ENCODE results near the gene INPP5K.
A peak's percentile ranks its signal among the peaks of the same experiment; 100 is the strongest.

INPP5K gene

GRCh38 chr17:1485423-1486376 is 30.7 kb downstream of the INPP5K start:
- DNase-seq (ENCODE audit: low read depth), result peak; percentile 74

GRCh38 chr17:1484676-1485422 is 31.6 kb downstream of the INPP5K start:
- no peak for DNase-seq (ENCODE audit: low read depth)

- DNase-seq (ENCODE audit: low read depth), result no peak
Observed at GRCh38 chr17:1484060-1484535, 32.3 kb downstream of the INPP5K start.

GRCh38 chr17:1482680-1483079 is 33.7 kb downstream of the INPP5K start:
- DNase-seq (ENCODE audit: low read depth), result peak; percentile 30

DNA sequence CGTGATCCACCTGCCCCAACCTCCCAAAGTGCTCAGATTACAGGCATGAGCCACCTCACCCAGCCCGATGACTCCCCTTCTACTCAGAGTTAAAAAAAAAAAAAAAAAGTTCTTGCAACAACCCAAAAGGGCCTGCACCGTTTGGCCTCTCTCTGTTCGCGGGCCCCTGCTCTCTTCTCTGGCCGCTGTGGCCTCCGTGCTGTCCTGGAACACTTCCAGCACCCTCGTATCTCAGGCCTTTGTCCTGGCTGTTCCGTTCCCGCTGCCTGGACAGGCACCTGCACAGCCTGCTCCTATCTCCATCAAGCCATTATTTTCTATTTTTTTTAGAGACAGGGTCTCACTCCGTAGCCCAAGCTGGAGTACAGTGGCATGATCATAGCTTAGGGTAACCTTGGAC is 34.7 kb downstream of the INPP5K start:
- no peak for DNase-seq (ENCODE audit: low read depth)

DNA sequence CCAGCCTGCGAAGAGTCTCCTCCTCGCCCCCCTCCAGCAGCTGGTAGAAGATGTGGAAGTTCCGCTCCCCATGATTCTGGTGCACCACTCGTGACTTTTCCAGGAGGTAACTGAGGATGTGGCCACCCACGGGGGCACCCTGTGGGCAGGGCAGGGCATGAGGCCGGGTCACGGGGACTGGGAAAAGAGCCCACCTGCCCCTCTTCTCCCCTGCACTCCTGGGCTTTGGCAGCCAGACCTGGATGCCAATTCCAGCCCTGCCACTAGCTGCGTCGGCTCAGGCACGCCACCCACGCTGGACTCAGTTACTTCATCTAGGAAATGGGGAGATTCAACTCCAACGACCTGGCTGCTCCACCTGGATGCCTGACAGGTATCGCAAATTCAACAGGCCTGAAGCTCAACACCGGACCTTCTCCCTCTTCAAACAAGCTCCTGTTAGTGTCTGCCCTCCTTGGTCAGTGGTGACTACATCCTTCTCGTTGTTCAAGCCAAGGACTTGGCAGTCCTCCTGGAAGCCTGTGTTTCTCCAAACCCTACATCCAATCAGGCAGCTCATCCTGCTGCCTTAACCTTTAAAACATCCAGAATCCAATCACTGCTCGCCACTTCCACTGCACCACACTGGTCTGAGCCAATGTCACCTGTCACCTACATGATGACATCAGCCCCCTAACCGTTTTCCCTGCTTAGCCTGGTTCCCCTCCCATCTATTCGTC is 35.5 kb downstream of the INPP5K start:
- DNase-seq (ENCODE audit: low read depth), result peak; percentile 68

DNA sequence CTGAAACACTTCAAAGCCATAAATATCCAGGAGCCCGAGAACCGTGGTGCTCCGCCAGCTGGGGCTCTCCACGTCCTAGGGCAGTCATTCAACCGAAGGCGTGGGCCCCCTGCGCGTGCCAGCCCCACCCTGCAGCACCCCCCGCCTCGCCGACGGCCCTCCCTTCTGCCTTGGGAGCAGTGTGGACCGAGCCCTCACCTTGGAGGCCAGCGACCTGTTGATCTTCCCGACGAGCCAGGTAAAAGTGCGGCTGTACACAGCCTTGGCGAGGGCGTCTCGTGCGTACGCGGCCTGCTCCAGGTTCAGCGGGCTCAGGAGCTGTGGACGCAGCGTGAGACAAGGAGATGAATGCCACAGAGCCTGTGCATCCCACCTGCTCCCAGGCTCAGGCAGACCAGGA is 38.0 kb downstream of the INPP5K start:
- no peak for DNase-seq (ENCODE audit: low read depth)

GRCh38 chr17:1475321-1475854 is 41.0 kb downstream of the INPP5K start:
- no peak for DNase-seq (ENCODE audit: low read depth)

DNA sequence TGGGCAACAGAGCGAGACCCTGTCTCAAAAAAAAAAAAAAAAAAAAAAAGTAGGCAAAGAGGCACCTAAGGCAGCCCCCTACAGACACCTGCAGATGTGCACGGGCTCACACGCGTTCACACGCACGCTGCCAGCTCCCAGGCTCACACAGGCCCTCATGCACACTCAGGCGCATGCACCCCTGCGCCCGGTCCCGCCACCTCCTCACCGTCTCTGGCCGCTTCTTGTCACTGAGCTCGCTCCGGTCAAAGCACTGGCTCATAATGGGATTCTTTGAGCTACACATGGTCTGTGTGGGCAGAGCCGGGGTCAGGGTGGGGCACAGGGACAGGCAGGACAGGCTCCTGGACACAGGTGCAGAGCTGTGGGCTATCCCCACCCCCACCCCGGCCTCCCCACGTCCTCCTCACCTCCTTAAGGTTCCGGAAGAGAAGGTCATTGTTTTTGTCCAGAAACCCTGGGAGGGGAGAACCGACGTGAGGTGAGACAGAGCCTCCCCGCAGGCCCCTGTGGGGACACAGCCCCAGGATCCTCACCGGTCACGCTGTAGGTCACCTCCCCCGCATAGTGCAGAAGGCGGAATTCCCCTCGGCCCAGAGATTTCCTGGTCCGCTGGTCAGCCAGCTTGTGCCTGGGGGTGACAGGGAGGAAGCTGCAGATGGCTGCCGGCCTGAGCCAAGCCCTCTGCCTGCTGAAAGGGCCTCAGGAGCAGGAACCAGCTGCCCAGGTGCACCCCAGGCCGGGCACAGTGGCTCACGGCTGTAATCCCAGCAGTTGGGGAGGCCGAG is 41.8 kb downstream of the INPP5K start:
- no peak for DNase-seq (ENCODE audit: low read depth)

DNA sequence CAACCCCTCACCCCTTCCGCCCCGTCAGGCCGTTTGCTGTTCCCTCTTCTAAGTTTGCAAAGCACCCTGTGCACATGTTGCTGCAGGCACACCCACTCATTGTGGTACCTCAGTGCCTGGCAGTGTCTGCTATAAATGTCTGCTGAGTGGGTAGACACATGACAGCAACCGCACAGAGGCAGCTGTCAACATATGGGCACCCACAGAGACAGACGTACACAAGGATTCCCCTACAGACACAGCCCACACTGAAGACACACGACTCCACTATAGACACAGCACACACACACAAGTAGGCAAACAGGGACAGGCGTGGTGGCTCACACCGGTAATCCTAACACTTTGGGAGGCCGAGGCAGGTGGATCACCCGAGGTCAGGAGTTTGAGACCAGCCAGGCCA is 42.6 kb downstream of the INPP5K start:
- no peak for DNase-seq (ENCODE audit: low read depth)

DNA sequence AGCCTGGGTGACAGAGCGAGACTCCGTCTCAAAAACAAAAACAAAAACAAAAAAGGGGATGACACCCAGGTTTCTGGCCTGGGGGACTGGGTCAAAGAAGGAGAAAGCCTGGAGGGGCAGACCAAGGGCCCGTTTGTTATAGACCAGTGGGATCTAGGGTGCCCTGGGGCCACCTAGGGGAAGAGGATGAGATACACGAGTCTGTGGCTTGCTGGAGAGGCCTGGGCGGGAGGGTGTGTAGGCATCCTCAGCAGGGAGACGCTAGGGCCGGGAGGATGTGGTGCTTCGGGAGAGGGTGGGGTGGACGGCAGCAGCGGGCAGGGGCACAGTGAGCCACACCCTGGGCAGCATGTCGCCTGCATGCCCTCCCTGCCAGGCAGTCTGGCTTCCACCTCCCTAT is 43.2 kb downstream of the INPP5K start:
- DNase-seq (ENCODE audit: low read depth), result no peak

GRCh38 chr17:1471911-1472821 is 44.2 kb downstream of the INPP5K start:
- DNase-seq (ENCODE audit: low read depth), result no peak

GRCh38 chr17:1471490-1471889 is 44.9 kb downstream of the INPP5K start:
- DNase-seq (ENCODE audit: low read depth), result no peak

DNA sequence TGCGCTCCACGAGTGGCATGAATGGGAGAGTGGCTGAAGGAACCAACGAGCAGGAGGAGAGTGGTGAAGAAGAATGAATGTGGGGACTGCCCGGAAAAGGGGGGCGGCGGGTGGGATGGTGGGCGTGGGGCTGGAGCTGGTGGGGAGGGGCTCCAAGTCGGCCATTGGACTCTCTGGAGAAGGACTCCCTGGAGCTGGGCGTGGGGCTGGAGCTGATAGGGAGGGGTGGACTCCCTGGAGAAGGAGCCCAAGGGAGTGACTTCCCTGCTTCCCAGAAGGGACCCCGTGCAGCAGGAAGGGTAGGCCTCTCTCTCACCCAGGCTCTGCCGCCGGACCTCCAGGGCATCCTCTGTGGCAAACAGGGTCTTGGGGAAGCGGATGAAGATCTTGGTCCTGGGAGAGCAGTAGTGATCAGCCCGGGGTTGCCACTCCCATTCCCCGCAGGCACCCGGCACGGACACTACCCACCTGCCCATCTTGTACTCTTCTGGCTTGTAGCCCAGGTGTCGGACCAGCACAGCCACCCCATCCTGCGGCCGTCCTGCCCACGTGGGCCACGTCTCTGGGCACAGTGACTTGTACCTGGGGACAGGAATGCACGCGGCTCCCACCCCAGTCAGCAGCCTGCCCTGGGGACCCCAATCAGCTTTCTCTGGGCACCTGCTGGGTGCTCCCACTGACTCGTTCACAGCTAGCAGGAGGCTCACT is 45.5 kb downstream of the INPP5K start:
- DNase-seq (ENCODE audit: low read depth), result no peak

DNA sequence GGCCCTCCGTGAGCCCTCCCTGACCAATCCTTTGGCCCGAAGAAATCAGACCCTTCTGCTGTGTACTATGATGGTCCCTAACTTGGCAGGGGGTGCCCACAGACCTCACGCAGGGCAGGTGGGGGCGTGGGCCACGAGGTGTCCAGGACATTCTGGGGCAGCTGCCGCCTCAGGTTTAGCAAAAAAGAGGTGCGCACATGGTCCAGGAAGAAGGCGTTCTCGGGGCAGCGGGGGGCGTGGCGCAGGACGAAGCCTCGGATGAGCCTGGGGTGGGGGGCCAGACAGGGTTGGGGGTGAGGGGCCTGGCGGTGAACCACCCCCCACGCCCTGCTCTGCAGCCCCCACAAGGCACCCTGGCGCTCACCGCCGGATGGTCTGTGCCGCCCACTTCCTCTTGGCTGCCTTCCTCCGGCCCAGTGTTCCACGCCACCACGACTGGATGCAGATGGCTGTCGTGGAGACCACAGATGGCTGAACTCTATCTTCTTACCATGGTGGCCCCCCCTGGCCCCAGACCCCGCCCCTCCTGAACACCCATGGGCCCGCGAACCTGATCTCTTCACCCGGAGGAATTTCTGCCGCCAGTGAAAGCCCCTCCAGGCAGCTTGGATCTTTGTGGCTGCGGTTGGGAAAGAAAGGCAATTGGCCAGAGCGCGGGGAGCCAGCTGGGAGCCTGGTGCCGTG is 46.2 kb downstream of the INPP5K start:
- no peak for DNase-seq (ENCODE audit: low read depth)

DNA sequence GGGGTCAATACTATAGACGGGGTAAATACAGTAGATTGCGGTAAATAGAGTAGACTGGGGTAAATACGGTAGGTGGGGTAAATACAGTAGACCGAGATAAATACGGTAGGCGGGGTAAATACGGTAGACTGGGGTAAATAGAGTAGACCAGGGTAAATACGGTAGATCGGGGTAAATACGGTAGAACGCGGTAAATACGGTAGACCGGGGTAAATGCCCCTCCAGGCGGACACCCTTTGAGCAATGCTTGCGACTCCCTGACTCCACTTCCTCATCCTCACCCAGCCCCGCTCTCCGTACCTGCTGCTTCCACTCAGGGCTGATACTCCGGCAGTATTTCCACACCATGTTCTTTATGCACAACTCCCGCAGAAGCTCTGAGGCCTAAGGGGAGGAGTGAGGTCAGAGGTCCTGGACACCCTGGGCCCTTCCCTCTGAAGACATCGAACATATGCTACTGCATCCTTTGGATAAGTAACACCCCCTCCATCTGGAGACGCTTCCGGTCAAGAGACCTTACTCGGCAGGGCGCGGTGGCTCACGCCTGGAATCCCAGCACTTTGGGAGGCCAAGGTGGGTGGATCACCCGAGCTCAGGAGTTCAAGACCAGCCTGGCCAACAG is 47.1 kb downstream of the INPP5K start:
- no peak for DNase-seq (ENCODE audit: low read depth)

- DNase-seq (ENCODE audit: low read depth), result peak; percentile 87
Observed at GRCh38 chr17:1467898-1468492, 48.4 kb downstream of the INPP5K start.

DNA sequence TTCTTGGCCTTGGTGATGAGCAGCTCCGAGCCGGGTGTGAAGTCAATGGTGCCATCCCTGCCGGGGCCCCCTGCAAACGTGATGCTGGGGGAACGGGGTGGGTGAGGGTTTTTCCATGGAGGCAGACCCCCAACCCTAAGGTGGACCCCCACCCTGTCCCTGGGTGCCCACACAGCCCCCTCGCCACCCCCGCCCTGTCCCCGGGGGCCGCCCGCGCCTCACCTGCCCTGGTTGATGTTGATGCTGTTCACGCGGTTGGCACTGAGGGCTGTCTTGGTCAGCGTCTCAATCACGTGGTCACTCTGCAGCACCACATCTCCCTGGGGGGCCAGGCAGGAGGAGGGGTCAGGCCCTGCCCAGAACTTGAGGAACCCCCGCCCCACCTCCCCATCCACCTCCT is 49.2 kb downstream of the INPP5K start:
- DNase-seq (ENCODE audit: low read depth), result no peak

Data from fibroblast of gingiva (primary cell).